GM19397 (cell line): ENCODE data around the gene SLF2.

Experiments used
- ATAC-seq: cut with Tn5 transposase; IDR thresholded peaks from one replicate; pipeline ENCODE4 v1.9.1; 2021; ENCODE audit warnings: mild to moderate bottlenecking, moderate library complexity; ENCODE audit not compliant: unreplicated experiment

The SLF2 gene

GRCh38 chr10:100899171-100899570 is 13.6 kb upstream of the SLF2 start:
- ATAC-seq, result no peak

- no peak for ATAC-seq
These were observed 11.7 kb upstream of the SLF2 start for GRCh38 chr10:100901051-100901450.

- ATAC-seq, result no peak
These were observed 10.1 kb upstream of the SLF2 start for GRCh38 chr10:100902622-100903021.

GRCh38 chr10:100904917-100905316 is 7.8 kb upstream of the SLF2 start:
- ATAC-seq, result no peak

GRCh38 chr10:100907175-100907574 is 5.6 kb upstream of the SLF2 start:
- ATAC-seq, result no peak

- no peak for ATAC-seq
These were observed 4.9 kb upstream of the SLF2 start for GRCh38 chr10:100907773-100908363.

GRCh38 chr10:100908378-100908777 is 4.4 kb upstream of the SLF2 start:
- ATAC-seq, result no peak

GRCh38 chr10:100909501-100910263 is 3.1 kb upstream of the SLF2 start:
- ATAC-seq, result no peak

- ATAC-seq, result no peak
These were observed 1.3 kb upstream of the SLF2 start for GRCh38 chr10:100911472-100911871.

- no peak for ATAC-seq
These were observed 654 bp upstream of the SLF2 start for GRCh38 chr10:100912013-100912604.

- ATAC-seq, result no peak
These were observed 705 bp downstream of the SLF2 start for GRCh38 chr10:100913470-100913865.

GRCh38 chr10:100917071-100917470 is 4.3 kb downstream of the SLF2 start:
- no peak for ATAC-seq

GRCh38 chr10:100923580-100923979 is 10.8 kb downstream of the SLF2 start:
- no peak for ATAC-seq

- ATAC-seq, result no peak
These were observed 14.5 kb downstream of the SLF2 start for GRCh38 chr10:100927266-100927665.

GRCh38 chr10:100928039-100928438 is 15.3 kb downstream of the SLF2 start:
- no peak for ATAC-seq

GRCh38 chr10:100930368-100930767 is 17.6 kb downstream of the SLF2 start:
- no peak for ATAC-seq

- ATAC-seq, result no peak
These were observed 21.4 kb downstream of the SLF2 start for GRCh38 chr10:100934084-100934659.

- no peak for ATAC-seq
These were observed 27.1 kb downstream of the SLF2 start for GRCh38 chr10:100939763-100940344.

GRCh38 chr10:100942229-100942628 is 29.5 kb downstream of the SLF2 start:
- no peak for ATAC-seq

GRCh38 chr10:100943508-100943907 is 30.7 kb downstream of the SLF2 start:
- no peak for ATAC-seq

GRCh38 chr10:100945754-100946153 is 33.0 kb downstream of the SLF2 start:
- ATAC-seq, result no peak

GRCh38 chr10:100948916-100949315 is 36.2 kb downstream of the SLF2 start:
- no peak for ATAC-seq
